K562 (cell line): ENCODE data around the gene ENTPD6.

Experiments
- CGGBP1 ChIP-seq: fragments of 250-450 bp; sonication (Bioruptor Pico); IDR thresholded peaks from 2 replicates; pipeline ENCODE4 v1.9.0; 2021; ENCODE audit warnings: mild to moderate bottlenecking
- CTCF ChIP-seq, 3 experiments: IDR thresholded peaks in 2 of 3; conservative IDR thresholded peaks in 1 of 3; 2 replicates each; pipeline ENCODE4 v1.5.1; 2011 to 2012; ENCODE audit warnings: low read length in 3 of 3, mild to moderate bottlenecking in 3 of 3, control low read depth in 2 of 3, improper control_type of control experiment in 1 of 3, inconsistent platforms in 1 of 3, low read depth in 1 of 3, mixed read lengths in 1 of 3, moderate library complexity in 1 of 3; ENCODE audit not compliant: insufficient read depth in 2 of 3
- DPF2 ChIP-seq: fragments of 450-650 bp; IDR thresholded peaks from 2 replicates; pipeline ENCODE4 v1.6.1; 2016
- EZH2 ChIP-seq: IDR thresholded peaks from 2 replicates; pipeline ENCODE4 v1.6.1; 2012; ENCODE audit warnings: low read depth, mild to moderate bottlenecking, inconsistent platforms, low read length, borderline replicate concordance
- MYNN ChIP-seq, 2 experiments: sonication (generic); formaldehyde crosslinking in 1 of 2; IDR thresholded peaks; 2 replicates each; pipeline versions ENCODE4 v1.5.0 to v1.6.1; 2016 to 2020; ENCODE audit warnings: antibody characterized with exemption in 1 of 2, missing genetic modification reagents in 1 of 2
- NR3C1 ChIP-seq: sonication (generic); formaldehyde crosslinking; IDR thresholded peaks from 2 replicates; pipeline ENCODE4 v1.8.1; 2022; ENCODE audit warnings: missing genetic modification reagents
- POLR2AphosphoS5 ChIP-seq: IDR thresholded peaks from 2 replicates; pipeline ENCODE4 v1.6.1; 2011; ENCODE audit warnings: mild to moderate bottlenecking, low read depth, low read length, moderate library complexity; ENCODE audit not compliant: control insufficient read depth, insufficient read depth
- SETDB1 ChIP-seq: IDR thresholded peaks from one replicate; pipeline ENCODE4 v1.6.1; 2012; ENCODE audit warnings: low read length, control low read depth, inconsistent platforms
- STAT6 ChIP-seq: sonication (generic); formaldehyde crosslinking; IDR thresholded peaks from 2 replicates; pipeline ENCODE4 v1.8.1; 2023; ENCODE audit warnings: mild to moderate bottlenecking, missing genetic modification reagents
- TBP ChIP-seq: optimal IDR thresholded peaks from 2 replicates; pipeline ENCODE3; 2011; ENCODE audit warnings: low read depth, low read length, improper control_type of control experiment

DNA sequence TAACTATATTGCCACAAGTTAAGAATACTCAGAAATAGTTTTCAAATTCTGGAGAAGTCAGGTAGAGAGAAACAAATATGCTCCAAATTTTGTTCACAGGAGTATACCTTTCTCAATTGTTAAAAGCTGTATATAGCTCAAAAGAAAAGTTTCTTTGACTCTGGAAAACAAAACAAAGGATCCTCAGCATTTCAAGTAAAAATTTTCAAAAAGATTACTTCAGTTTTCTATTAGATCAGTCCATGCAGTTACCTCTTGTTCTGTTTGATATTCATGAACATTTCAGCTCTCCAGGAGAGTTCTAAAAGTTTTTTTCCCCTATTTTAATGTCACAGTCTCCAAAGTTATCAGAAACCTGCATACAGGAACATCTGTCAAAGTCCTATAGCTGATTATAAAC lies 30.4 kb upstream of the ENTPD6 start:
- no peak for TF ChIP-seq TBP
- no peak for TF ChIP-seq CTCF (IDR thresholded peaks at IDR 0.05 in 2 of 3, conservative IDR thresholded peaks at IDR 0.05 in 1 of 3; ENCODE audit: insufficient read depth in 2 of 3, low read depth in 1 of 3, low read length in 3 of 3)
- TF ChIP-seq EZH2, result no peak
- TF ChIP-seq SETDB1, result no peak
- TF ChIP-seq CGGBP1 (CRISPR knock-in tag), result no peak
- no peak for TF ChIP-seq POLR2AphosphoS5
- no peak for TF ChIP-seq NR3C1 (CRISPR knock-in tag)
- no peak for TF ChIP-seq DPF2
- no peak for TF ChIP-seq STAT6 (CRISPR knock-in tag)
- no peak for TF ChIP-seq MYNN (IDR thresholded peaks at IDR 0.05)
- no peak for TF ChIP-seq MYNN (CRISPR knock-in tag; IDR thresholded peaks at IDR 0.05)
